Measurements from ENCODE around the gene ITPR2.
"Not testable (repeated sequence)": the region's sequence is repeated elsewhere in the genome, so short reads cannot be mapped to it uniquely, and the experiment has no call there.

ITPR2 gene

DNA sequence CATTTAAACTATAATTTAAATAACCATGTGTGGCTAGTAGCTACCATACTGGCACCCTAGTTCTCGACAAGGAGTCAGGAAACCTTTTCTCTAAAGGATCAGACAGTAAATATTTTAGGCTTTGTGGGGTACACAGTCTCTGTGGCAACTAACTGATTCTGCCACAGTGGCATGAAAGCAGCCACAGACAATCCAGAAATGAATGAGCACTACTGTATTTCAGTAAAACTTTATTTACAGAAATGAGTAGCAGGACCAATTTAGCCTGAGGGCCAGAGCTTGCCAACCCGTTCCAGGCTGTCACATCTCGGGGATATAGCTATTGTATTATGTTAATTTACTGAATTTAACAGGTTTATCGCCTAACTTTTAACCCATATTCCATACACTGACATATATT, 278.7 kb downstream of the ITPR2 start:
- no peak for DNase-seq

DNA sequence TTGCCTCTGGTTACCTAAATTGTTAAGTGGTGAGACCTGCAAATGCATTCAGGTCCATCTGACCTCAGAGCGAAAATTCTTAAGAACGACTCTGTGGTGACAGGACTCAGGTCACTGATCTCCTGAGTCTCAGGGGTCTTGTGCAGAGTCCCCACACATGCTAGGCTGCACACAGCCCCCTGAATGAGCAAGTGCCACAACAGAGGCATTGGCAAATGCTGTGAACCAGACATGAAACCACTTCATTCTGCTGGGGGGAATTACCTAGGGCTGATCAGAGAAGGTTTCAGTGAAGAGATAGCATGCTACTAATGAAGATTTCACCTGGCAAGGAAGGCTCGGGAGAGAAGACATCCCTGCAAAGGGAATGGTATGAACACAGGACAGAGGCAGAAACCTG, 281.6 kb downstream of the ITPR2 start:
- no peak for DNase-seq

DNA sequence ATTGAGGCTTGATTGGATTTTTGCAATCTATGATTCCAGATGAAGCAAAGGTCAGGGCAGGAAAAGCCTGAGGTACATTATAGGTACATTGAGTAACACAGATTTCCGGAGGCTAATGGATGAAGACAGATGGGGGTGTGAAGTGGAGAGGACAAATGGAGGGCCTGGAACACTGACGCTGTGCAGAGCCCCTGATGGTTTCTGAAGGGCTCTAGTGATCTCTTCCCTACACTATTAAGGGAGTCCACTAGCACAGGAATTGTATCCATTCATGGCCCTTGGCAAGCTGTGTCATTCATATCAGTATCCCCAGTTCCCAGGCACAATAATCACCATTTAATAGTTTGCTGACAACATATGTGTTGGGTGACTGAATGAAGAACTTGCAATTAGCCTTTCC, 284.8 kb downstream of the ITPR2 start:
- no peak for DNase-seq

DNA sequence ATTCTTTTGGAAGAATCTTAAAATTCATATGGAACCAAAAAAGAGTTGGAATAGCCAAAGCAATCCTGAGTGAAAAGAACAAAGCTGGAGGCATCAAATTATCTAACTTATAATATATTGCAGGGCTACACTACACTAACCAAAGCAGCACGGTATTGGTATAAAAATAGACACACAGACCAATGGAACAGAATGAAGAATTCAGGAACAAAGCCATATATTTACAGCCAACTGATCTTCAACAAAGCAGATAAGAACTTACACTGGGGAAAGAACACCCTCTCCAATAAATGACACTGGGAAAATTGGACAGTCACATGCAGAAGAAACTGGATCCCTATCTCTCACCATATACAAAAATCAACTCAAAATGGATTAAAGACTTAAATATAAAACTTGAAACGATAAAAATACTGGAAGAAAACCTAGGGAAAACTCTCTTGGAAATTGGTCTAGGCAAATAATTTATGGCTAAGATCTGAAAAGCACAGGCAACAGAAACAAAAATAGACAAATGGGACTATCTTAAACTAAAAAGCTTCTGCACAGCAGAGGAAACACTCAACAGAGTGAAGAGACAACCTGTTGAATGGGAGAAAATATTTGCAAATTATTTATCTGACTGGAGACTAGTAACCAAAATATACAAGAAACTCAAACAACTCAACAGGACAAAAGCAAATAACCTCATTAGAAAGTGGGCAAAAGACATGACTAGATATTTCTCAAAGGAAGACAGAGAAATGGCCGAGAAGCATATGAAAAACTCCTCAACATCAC, 286.3 kb downstream of the ITPR2 start:
- DNase-seq, result no peak

DNA sequence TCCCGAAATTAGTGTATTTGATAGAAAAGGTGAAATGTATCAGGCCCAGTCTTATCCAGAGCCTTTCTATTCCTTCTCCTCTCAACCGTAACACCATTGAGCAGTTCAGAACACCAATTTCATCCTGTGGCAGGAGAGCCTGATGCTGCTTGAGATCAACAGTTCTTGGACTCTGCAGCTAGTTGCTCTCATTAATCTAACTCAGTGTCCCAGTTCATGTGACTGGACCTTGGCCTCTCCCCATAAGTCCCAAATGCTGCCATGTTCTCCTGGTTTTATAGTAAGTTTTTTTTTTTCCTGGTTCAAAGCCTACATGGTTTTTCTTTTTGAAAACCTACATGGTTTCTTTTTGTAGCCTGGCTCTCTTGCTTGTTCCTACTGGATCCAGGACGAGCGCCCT, 293.9 kb downstream of the ITPR2 start:
- DNase-seq, result no peak

DNA sequence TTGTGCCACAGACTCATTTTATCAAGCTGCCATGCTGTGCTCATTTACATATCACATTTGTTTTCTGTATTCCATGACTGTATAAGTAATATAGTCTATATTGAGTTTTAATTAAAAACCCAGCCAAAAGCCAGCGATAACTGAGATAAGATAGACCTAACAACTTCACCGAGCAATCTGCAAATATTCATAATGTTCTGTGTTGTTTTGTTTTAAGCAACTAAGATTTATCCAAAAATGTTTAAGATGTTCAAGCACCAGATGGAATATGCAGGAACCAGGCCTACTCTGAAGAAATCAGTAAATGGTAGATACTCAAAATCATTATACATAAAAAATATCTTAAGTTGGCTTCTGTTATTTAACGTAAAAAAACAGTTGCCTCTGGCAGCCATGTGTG, 295.3 kb downstream of the ITPR2 start:
- no peak for DNase-seq

DNA sequence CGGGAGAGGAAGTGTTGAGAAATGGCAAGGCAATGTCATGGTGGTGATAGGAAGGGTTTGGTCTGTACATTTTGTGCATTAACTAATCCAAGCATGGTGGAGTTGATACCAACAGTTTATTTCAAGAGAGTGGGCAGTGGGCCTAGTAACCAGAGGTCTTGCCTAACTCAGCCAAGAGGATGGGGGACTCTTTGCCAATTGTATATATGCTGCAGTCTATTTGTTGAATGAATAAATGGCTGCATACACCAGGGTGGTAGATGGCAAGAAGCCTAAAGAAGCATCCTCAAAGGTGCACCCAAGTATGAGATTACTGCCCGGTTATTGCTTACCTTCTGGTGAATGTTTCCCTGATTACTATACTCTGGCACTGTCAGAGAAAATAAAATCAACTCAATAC, 295.9 kb downstream of the ITPR2 start:
- no peak for DNase-seq

DNA sequence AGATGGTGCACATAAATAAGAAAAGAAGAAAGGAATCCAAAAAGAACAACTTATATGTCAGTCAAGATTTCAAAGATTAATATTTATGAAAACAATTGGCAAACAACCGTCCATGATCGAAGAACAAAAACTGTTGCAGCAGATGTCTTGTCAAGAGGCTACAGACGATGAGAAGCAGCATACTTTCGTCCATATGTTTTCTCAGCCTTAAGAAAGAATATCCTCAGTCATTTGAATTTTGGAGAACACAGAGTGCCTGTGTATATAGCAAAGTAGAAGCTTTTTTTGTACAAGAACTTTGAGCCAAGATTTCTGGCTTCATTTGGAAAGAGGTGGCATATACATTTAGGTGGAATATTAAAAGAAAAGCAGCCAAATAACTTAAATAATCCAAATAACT, 297.2 kb downstream of the ITPR2 start:
- no peak for DNase-seq

DNA sequence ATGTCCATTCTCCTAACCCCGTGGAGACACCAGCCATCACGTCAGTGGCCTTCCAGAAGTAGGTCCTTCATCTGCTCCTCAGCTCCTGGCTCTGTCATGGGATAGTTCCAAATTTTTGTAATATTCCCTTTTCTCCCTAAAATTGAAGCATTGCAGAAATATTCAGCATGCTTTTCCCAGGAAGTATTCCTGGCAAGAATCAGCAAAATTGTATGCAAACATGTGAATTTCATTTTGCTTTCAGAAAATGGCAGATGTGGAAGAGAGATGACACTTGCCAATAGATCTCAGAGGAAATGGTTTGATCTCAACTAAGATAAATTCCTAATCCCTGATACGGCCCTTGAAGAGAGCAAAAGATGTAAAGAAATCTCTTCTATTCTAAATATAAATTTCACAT, 298.9 kb downstream of the ITPR2 start:
- DNase-seq, result no peak

DNA sequence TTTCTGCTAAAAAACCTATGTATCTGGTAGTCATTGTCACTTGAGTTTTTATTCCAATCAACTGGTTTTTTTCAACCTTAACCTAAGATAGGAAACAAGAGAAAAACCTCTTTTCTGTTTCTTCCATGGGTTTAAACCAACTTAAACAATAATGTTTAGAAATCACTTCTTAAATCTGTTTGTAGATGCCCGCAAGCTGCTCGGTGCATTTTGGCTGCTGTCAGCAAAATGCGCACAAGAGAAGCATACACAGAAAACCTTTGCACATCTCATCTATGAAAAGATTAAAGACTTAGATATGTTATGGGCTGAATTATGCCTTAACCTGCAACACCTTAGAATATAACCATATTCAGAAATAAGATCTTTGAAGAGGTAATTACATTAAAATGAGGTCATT, 299.8 kb downstream of the ITPR2 start:
- DNase-seq, result no peak

DNA sequence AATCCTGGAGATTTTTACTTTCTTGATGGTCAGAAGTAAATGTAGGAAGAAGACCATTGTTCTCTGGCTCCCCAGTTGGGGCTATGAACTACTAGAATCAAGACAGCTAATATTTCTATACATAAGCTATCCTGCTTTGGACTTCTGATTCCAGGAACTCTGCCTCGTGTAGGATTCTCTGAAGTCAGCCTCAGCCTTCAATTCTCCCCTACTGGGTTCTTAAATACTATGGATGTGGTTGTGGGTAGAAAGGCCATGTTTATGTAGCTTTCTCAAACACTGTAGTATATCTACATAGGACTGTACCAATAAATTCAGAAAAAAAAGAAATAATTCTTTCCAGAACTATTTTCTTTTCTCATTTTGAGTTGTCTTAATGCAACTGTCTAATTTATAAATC, 302.5 kb downstream of the ITPR2 start:
- no peak for DNase-seq

DNA sequence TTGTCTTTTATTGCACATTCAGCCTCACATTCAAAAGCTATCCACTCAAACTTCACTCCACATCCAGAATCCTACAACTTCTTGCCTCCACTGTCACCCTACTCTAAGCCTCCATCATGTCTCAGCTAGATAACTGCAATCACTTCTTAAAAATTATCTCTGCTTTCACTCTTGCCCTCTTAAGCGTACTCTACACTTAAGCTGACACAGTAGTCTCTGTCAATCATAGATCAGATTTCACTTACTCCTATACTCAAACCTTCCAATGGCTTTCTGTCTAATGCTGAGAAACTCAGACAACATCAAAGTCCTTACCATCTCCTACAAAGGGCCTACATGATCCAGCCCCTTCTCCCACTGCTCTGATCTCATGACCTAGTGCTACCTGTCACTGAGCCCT, 304.1 kb downstream of the ITPR2 start:
- no peak for DNase-seq

DNA sequence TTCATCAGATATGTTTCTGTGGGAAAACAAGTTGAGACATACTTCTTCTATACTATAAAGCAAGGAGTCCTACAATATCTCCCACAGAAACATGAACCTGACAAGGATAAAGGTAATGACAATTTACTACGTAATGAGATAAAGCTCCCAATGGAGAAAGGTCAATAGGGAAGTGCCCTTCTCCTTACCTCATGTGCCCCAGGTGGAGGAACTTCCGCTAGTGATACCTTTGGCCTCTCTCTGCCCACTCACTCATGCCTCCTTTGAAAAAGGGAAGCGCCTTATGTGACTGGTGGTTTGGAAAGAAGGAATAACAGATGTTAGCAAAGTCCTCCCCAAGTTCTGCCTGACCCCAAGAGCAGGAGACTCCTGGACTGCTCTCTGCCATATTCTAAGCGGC, 305.3 kb downstream of the ITPR2 start:
- DNase-seq, result no peak

DNA sequence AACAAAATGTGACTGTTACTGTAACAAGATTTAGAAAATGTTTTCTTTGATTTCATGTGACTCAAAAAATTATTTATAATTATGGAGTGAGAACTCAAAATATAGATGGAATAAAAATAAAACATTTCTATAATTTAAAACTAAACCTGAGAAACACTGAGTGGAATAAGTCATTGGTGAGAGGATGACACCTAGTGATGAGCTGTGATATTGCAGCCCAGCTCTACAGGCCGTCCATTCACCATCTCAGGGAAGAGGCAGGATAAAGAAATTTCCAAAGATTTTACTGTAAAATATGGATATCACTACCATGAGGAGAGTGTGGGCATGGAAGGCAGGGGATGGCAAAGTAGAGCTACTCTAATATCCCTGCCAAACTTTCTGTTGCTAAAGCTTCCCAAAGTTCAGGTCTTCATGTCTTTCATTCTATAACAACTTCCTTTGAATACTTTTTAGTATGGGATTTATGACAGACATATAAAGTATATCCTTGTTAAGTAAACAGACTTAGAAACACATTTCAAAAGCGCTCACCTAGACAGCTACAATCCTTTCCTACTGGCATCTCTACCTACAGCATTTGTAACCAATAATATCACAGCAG, 308.0 kb downstream of the ITPR2 start:
- DNase-seq, result peak; percentile 38

DNA sequence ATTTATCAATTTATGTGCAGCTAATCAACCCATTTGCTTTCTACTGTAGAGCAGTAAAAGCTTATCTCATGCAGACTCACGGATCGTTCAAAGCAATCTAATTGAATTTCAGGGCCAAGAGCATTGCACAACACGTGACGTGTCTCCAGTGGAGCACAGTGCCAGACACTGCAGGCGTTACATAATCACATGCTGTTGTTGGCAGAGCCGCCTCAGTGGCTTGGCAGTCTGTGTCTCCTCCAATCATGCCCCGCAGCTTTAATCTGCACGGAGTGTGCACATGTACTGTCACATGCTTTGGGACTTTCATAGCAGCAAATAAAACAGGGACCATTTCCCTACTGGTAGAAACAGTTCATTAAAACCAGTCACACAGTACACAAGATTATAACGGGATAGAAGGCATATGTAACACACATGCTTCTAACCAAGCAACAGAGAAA, 309.3 kb downstream of the ITPR2 start:
- DNase-seq, result peak; percentile 81

DNA sequence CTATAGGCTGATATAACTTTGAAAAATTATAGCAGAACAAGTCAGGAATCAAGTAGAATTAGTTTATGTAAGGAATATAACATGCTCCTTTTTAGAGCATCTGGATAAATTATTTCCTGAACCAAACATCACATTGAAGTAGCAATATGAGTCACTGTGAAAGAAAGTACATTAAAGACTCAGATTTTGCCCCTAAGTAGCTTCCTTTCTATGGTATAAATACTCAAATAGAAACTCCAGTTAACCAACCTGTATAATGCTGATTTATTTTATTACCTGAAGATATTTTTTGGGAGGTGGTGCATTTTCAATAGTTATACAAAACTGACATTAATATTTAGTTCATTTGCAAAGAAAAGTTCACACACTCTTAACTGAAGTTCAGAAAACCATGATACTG, 312.1 kb downstream of the ITPR2 start:
- DNase-seq, result no peak

DNA sequence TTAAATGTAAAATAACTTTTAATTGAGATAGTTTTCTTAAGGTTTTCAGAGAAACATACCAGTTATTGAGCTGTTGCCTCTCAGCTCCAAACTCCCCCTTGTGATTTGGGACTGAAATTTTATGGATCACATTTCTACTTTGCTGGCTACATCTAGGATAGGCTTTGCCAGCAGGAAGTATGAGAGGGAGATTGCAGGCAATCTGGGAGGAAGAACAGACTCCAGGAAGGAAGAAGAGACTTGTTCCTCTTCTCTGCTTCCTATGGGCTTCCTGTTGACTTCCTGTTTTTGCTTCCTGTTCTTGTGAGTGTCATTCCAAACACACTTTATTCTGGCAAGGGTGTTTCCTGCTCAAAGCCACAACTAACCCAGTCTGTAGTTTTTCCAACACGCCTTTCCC, 312.9 kb downstream of the ITPR2 start:
- DNase-seq, result no peak

DNA sequence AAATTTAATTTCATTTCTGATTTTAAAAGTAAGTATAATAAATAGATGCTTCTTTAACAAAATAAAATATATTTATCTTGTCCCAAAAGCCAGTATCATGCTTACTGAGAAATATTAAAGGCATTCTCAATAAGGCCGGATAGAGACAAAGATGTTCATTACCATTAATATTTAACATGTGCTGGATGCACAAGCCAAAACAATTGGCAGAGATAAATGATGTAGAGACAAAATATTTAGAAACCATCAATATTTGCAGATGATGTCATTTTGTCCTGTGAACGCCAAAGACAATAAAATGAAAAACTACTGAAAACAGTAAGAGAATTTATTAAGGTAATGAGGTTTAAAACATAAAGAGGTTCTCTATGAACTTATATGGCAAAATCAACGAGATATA, 313.5 kb downstream of the ITPR2 start:
- DNase-seq, result no peak

DNA sequence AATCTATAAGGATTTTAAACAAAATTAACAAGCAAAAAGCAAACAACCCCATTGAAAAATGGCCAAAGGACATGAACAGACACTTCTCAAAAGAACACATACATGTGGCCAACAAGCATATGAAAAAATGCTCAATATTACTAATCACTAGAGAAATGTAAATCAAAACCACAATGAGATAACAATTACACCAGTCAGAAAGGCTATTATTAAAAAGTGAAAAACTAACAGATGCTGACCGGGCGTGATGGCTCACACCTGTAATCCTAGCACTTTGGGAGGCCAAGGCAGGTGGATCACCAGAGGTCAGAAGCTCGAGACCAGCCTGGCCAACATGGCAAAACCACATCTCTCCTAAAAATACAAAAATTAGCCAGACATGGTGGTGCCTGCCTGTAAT, 315.7 kb downstream of the ITPR2 start:
- not testable (repeated sequence) for DNase-seq

DNA sequence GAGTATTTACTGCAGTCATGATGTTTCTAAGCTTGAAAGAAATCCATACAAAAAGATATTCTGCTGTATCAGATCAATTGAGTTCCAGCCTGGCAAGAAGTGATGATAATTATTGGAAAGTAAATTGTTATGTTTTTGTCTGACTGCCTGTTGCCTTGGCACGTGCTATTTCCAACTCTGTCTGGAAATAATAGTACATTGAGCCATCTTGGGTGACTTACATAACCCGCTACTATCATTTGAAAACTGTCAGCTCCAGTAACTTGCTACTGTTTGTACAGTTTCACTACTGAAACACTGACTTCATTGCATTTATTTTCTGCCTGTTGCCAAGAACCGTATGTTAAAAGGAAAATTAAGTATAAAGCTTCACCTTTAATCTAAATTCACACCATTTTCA, 318.6 kb downstream of the ITPR2 start:
- no peak for DNase-seq

DNA sequence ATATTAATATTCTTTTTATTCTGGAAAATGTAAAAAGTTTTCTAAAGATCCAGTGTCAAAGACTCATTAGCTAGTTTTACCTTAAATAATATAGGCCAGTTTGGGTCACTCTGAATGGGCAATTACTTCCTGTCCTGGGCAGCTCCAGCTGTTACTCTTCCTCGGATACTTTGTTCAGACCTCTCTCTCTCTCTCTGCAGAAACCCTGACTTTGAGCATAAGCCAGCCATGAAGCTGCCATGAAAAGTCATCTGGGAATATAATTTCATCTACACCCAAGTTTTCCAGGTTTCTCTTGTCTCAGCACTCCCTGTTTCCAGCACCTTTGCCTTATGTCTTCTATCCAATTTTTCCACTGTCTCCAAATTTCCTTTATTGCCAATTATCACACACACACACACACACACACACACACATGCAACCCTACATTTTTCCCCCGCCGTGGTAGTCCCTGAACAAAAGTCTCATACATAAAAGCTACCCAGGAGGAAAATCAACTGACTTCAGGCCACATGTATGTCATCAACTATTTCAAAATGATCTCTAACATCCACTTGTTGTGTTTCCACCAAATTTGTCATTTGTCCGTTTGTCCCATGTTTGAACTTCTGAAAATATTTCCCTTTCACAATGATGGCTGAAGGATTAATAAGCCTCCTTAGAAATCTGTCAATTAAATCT, 319.5 kb downstream of the ITPR2 start:
- no peak for DNase-seq

DNA sequence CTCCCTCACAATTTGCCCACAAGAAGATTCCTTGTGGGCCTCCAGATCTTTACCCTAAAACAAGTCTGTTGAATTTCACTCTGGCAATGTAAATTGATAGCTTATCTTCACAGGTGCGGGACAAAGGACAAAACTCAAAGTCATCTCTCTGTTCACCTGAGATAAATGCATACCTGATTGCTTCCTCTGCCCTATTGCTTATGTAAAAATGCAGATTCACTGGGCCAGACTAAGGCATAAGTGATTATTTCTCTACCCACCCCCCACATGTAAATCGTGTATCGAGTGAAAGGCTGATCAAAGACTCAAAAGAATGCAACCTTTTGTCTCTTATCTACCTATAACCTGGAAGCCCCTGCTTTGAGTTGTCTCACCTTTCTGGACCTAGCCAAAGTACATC, 320.8 kb downstream of the ITPR2 start:
- DNase-seq, result no peak

DNA sequence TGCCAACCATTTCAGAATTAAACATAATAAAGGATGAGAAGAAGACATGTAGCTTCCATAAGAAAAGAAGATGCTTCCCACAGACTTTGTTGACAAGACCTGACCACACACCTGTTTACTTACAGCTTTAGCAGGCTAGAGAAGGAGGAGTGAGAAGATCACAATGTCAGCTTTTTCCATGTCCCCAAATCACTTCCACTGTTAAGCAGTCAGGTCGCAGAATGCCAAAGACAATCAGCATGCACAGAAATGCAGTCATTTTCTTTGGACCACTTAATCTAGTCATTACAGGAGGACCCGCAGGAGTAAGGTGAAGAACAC, 322.7 kb downstream of the ITPR2 start:
- no peak for DNase-seq

DNA sequence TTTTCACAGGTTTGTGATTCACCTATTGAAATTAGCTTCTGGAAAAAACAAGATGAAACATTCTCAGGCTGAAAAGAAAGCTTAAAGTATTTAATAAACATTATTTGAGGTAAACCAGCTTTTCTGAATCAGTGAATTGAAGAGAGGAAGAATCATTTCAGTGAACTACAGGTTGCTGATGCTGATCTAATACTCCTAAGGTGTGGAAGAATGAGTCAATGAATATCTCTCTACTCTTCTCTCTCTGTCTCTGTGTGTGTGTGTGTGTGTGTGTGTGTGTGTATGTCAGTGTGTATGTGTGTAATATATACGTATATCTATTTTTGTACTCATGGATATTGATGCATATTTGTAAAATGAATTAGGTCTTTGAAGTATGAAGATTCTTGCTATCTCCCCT, 325.4 kb downstream of the ITPR2 start:
- DNase-seq, result no peak

Data from hematopoietic multipotent progenitor cell treated with erythropoietin and hydrocortisone succinate and interleukin-3 and kit ligand, for 6 days (in vitro differentiated cells).